Body of pancreas (tissue), 4 donors: ENCODE results near the gene TAAR5.
"Not testable (repeated sequence)": the region's sequence is repeated elsewhere in the genome, so short reads cannot be mapped to it uniquely, and the experiment has no call there.

Source experiments
- POLR2A ChIP-seq, 3 donors: fragments of 450-650 bp; IDR thresholded peaks; one replicate each; pipeline ENCODE4 v1.6.1; 2016; ENCODE audit warnings: antibody characterized with exemption in 3 of 3, mild to moderate bottlenecking in 2 of 3
- TF ChIP-seq, protein P1 (sequence below), 7 experiments: fragments of 450-650 bp in 4 of 7; fragments of 200-600 bp in 3 of 7; sonication (generic) in 3 of 7; IDR thresholded peaks; one replicate each; pipeline ENCODE4 v1.5.1; 2016 to 2019; ENCODE audit warnings: antibody characterized with exemption in 7 of 7

- TF ChIP-seq, protein P1, sequence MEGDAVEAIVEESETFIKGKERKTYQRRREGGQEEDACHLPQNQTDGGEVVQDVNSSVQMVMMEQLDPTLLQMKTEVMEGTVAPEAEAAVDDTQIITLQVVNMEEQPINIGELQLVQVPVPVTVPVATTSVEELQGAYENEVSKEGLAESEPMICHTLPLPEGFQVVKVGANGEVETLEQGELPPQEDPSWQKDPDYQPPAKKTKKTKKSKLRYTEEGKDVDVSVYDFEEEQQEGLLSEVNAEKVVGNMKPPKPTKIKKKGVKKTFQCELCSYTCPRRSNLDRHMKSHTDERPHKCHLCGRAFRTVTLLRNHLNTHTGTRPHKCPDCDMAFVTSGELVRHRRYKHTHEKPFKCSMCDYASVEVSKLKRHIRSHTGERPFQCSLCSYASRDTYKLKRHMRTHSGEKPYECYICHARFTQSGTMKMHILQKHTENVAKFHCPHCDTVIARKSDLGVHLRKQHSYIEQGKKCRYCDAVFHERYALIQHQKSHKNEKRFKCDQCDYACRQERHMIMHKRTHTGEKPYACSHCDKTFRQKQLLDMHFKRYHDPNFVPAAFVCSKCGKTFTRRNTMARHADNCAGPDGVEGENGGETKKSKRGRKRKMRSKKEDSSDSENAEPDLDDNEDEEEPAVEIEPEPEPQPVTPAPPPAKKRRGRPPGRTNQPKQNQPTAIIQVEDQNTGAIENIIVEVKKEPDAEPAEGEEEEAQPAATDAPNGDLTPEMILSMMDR (IDR thresholded peaks at IDR 0.05), result not testable (repeated sequence)
- not testable (repeated sequence) for TF ChIP-seq POLR2A (IDR thresholded peaks at IDR 0.05)
Observed at GRCh38 chr6:132635288-132635687, 45.7 kb upstream of the TAAR5 start.
